ENCODE results near the gene ERC1.

The ERC1 gene

DNA sequence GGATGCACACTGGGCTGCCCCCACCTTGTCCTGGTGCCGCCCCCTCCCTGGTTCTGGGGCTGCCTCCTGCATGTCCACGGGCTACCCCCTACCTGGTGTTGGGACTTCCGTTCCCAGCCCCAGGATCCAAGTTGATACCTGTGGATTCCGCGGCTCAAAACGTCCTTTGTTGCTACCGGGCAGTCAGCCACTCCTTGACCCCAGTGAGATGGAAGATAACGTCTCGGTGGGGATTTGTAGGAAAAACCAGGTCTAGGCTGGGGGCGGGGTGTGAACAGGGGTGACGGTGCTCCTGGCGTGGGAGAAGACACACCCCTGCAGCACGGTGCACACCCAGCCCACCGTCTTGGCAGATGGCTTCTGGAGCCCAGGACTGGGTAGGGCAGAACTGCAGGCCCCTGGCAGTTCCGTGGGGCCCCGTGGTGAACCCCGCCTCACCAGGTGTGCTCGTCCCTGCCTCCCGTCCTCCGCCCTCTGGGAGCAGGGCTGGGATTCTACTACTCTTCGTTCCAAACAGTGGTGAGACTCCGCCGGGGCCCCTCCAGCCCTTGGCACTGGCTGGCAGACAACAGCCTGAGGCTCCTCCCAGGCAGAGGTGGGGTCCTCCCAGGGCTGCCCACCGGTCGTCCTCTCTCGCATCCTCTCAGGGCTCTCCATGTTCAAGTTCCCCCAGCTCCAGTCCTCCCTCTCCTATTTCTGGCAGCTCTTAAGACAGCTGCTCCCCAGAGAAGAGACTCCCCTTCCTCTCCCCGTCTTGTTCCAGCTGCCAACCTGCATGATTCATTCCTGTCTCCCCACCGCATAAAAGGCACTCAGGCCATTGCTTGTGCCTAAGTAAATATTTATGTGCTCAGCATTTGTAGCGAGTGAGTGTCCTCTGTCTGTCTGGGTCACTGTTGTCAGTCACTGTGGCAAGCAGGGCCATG, 527.8 kb downstream of the ERC1 start:
- TF ChIP-seq, protein P1, sequence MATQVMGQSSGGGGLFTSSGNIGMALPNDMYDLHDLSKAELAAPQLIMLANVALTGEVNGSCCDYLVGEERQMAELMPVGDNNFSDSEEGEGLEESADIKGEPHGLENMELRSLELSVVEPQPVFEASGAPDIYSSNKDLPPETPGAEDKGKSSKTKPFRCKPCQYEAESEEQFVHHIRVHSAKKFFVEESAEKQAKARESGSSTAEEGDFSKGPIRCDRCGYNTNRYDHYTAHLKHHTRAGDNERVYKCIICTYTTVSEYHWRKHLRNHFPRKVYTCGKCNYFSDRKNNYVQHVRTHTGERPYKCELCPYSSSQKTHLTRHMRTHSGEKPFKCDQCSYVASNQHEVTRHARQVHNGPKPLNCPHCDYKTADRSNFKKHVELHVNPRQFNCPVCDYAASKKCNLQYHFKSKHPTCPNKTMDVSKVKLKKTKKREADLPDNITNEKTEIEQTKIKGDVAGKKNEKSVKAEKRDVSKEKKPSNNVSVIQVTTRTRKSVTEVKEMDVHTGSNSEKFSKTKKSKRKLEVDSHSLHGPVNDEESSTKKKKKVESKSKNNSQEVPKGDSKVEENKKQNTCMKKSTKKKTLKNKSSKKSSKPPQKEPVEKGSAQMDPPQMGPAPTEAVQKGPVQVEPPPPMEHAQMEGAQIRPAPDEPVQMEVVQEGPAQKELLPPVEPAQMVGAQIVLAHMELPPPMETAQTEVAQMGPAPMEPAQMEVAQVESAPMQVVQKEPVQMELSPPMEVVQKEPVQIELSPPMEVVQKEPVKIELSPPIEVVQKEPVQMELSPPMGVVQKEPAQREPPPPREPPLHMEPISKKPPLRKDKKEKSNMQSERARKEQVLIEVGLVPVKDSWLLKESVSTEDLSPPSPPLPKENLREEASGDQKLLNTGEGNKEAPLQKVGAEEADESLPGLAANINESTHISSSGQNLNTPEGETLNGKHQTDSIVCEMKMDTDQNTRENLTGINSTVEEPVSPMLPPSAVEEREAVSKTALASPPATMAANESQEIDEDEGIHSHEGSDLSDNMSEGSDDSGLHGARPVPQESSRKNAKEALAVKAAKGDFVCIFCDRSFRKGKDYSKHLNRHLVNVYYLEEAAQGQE (IDR thresholded peaks at IDR 0.05; ENCODE audit: insufficient replicate concordance, low read depth) = no peak
- no peak for TF ChIP-seq SPI1 (IDR thresholded peaks at IDR 0.05; ENCODE audit: borderline replicate concordance, low read depth)
- TF ChIP-seq, protein P2, sequence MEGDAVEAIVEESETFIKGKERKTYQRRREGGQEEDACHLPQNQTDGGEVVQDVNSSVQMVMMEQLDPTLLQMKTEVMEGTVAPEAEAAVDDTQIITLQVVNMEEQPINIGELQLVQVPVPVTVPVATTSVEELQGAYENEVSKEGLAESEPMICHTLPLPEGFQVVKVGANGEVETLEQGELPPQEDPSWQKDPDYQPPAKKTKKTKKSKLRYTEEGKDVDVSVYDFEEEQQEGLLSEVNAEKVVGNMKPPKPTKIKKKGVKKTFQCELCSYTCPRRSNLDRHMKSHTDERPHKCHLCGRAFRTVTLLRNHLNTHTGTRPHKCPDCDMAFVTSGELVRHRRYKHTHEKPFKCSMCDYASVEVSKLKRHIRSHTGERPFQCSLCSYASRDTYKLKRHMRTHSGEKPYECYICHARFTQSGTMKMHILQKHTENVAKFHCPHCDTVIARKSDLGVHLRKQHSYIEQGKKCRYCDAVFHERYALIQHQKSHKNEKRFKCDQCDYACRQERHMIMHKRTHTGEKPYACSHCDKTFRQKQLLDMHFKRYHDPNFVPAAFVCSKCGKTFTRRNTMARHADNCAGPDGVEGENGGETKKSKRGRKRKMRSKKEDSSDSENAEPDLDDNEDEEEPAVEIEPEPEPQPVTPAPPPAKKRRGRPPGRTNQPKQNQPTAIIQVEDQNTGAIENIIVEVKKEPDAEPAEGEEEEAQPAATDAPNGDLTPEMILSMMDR (IDR thresholded peaks at IDR 0.05; ENCODE audit: insufficient read depth, low read length) = no peak
- no peak for TF ChIP-seq POLR2AphosphoS5 (IDR thresholded peaks at IDR 0.05; ENCODE audit: low read depth)
- H3K4me3 ChIP-seq (replicated peaks; ENCODE audit: insufficient read depth, low read length) = no peak overlapping the region

GRCh38 chr12:1519642-1520041, 528.6 kb downstream of the ERC1 start:
- H3K4me3 ChIP-seq (replicated peaks; ENCODE audit: insufficient read depth, low read length) = no peak overlapping the region
- H3K27ac ChIP-seq (replicated peaks) = no peak overlapping the region
- TF ChIP-seq SPI1 (IDR thresholded peaks at IDR 0.05; ENCODE audit: borderline replicate concordance, low read depth) (no peak), POLR2AphosphoS5 (IDR thresholded peaks at IDR 0.05; ENCODE audit: low read depth) (no peak), GABPA (IDR thresholded peaks at IDR 0.05; ENCODE audit: low read depth) (no peak)
- TF ChIP-seq, protein P2 (IDR thresholded peaks at IDR 0.05; ENCODE audit: insufficient read depth, low read length) = no peak
- TF ChIP-seq, protein P1 (IDR thresholded peaks at IDR 0.05; ENCODE audit: insufficient replicate concordance, low read depth) = no peak
- no peak for DNase-seq (ENCODE audit: low read depth in 1 of 2, low spot score in 1 of 2)
- H3K27me3 ChIP-seq (ENCODE audit: insufficient read depth, poor library complexity, severe bottlenecking) = peaks cover 4% of the 10 kb centered on the region

More for the DNA sequence above, 527.8 kb downstream of the ERC1 start:
- DNase-seq (ENCODE audit: low read depth in 1 of 2, low spot score in 1 of 2) = no peak
- Histone ChIP-seq H3K27ac (replicated peaks) (no peak overlapping the region), H3K27me3 (ENCODE audit: insufficient read depth, poor library complexity, severe bottlenecking) (peaks cover 4% of the 10 kb centered on the region)

DNA sequence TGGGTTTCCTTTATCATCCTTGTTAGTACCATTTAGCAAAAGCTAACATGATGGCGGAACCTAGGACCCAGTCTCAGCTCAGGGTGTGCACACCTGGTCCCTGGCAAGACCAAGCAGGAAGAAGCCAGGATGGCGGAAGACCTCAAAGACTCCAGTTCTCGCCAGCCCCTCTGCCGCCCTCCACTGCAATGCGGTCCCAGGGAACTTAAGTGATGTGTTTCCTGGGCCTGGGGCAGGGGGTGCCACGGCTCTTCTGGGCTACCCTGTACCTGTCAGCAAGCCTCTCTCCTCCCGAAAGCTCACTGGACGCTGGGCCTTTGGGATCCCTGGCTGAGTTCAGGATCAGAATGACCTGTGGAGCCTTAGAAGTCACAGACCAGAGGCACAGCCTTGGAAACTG, 532.0 kb downstream of the ERC1 start:
- Histone ChIP-seq H3K27me3 (ENCODE audit: insufficient read depth, poor library complexity, severe bottlenecking) (peaks cover 18% of the 10 kb centered on the region), H3K4me3 (replicated peaks; ENCODE audit: insufficient read depth, low read length) (no peak overlapping the region), H3K27ac (replicated peaks) (no peak overlapping the region)
- DNase-seq (ENCODE audit: low read depth in 1 of 2, low spot score in 1 of 2) = no peak
- TF ChIP-seq, protein P1 (IDR thresholded peaks at IDR 0.05; ENCODE audit: insufficient replicate concordance, low read depth) = no peak
- no peak for TF ChIP-seq GABPA (IDR thresholded peaks at IDR 0.05; ENCODE audit: low read depth)
- no peak for TF ChIP-seq SPI1 (IDR thresholded peaks at IDR 0.05; ENCODE audit: borderline replicate concordance, low read depth)
- TF ChIP-seq POLR2AphosphoS5 (IDR thresholded peaks at IDR 0.05; ENCODE audit: low read depth) = no peak
- TF ChIP-seq, protein P2 (IDR thresholded peaks at IDR 0.05; ENCODE audit: insufficient read depth, low read length) = no peak
